Measurements from ENCODE around the gene LILRA5.
A peak's percentile ranks its signal among the peaks of the same experiment; 100 is the strongest.
"Not testable (repeated sequence)": the region's sequence is repeated elsewhere in the genome, so short reads cannot be mapped to it uniquely, and the experiment has no call there.

LILRA5 gene

DNA sequence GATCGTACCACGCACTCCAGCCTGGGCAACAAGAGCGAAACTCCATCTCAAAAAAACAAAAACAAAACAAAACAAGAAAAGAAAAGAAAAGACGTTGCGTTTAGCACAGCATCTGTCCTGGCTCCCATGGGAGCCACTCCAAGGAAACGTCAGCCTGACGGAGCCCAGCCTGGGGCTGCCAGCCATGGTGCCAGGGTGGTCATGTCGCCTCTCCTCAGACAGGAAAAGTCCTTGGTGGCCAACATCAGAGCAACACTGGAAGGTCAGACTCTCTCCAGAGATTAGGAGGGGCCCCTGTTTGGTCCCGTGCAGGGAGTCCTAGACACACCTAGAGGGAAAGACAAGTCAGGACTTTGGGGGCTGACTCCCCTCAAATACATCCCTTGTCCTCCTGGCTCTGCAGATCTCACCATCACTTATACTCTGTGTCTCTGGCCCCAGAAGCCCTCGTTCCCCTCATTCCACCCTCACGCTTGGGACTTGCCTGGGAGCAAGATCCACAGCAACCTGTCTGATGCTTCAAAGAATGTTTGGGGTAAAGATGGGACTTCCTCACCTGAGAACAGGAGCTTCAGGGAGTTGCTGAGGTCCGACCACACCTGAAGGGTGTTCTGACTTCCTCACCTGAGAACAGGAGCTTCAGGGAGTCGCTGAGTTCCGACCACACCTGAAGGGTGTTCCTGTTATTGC lies 16.7 kb upstream of the LILRA5 start:
- Histone ChIP-seq H3K27ac (ENCODE audit: low read length) (no peak overlapping the region), H3K36me3 (ENCODE audit: control insufficient read depth, low read depth, low read length) (no peaks in the 10 kb centered on the region), H3K27me3 (ENCODE audit: control insufficient read depth, insufficient read depth, low read length) (no peaks in the 10 kb centered on the region), H3K4me3 (ENCODE audit: low read length) (no peak overlapping the region), H3K9ac (ENCODE audit: low read length) (no peak overlapping the region), H3K4me1 (ENCODE audit: control insufficient read depth, low read depth, low read length) (peaks cover 12% of the 10 kb centered on the region), H3K9me3 (ENCODE audit: control insufficient read depth, low read depth, low read length) (no peaks in the 10 kb centered on the region)

GRCh38 chr19:54328781-54329180 lies 15.8 kb upstream of the LILRA5 start:
- H3K4me1 ChIP-seq (ENCODE audit: control insufficient read depth, low read depth, low read length), result peaks cover 18% of the 10 kb centered on the region
- H3K4me3 ChIP-seq (ENCODE audit: low read length); H3K9ac ChIP-seq (ENCODE audit: low read length); H3K9me3 ChIP-seq (ENCODE audit: control insufficient read depth, low read depth, low read length); H3K36me3 ChIP-seq (ENCODE audit: control insufficient read depth, low read depth, low read length); H3K27me3 ChIP-seq (ENCODE audit: control insufficient read depth, insufficient read depth, low read length); H3K27ac ChIP-seq (ENCODE audit: low read length): not testable (repeated sequence)

DNA sequence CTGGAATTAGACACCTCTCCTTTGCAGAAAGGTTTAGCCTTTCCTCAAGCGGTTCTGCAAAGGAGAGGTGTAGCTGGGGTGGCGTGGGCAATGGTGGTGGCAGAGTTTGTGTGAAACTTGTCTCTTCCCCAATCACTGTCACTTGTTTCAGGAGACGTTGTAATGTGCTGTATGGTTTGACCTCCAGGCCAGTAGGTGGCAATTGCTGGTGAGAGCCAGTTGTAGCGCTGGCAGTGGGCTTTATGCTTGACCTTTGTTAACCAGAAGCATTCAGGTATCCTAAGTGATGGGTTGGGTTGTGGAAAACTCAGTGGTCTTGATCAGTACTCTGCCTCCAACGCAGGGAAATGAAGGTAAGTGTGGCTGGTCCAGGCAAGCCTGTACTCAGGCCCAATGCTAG lies 12.7 kb upstream of the LILRA5 start:
- no peaks in the 10 kb centered on the region for H3K9me3 ChIP-seq (ENCODE audit: control insufficient read depth, low read depth, low read length)
- no peak overlapping the region for H3K9ac ChIP-seq (ENCODE audit: low read length)
- no peaks in the 10 kb centered on the region for H3K27me3 ChIP-seq (ENCODE audit: control insufficient read depth, insufficient read depth, low read length)
- no peak overlapping the region for H3K4me3 ChIP-seq (ENCODE audit: low read length)
- H3K4me1 ChIP-seq (ENCODE audit: control insufficient read depth, low read depth, low read length), result peaks cover 20% of the 10 kb centered on the region
- H3K27ac ChIP-seq (ENCODE audit: low read length), result no peak overlapping the region
- H3K36me3 ChIP-seq (ENCODE audit: control insufficient read depth, low read depth, low read length), result no peaks in the 10 kb centered on the region

GRCh38 chr19:54325194-54325621 lies 12.2 kb upstream of the LILRA5 start:
- H3K27ac ChIP-seq (ENCODE audit: low read length), result no peak overlapping the region
- peaks cover 20% of the 10 kb centered on the region for H3K4me1 ChIP-seq (ENCODE audit: control insufficient read depth, low read depth, low read length)
- H3K9ac ChIP-seq (ENCODE audit: low read length), result no peak overlapping the region
- no peak overlapping the region for H3K4me3 ChIP-seq (ENCODE audit: low read length)
- no peaks in the 10 kb centered on the region for H3K27me3 ChIP-seq (ENCODE audit: control insufficient read depth, insufficient read depth, low read length)
- H3K9me3 ChIP-seq (ENCODE audit: control insufficient read depth, low read depth, low read length), result no peaks in the 10 kb centered on the region
- H3K36me3 ChIP-seq (ENCODE audit: control insufficient read depth, low read depth, low read length), result no peaks in the 10 kb centered on the region

- Histone ChIP-seq H3K4me3 (ENCODE audit: low read length) (peak overlapping the region; percentile 5), H3K9me3 (ENCODE audit: control insufficient read depth, low read depth, low read length) (no peaks in the 10 kb centered on the region), H3K4me1 (ENCODE audit: control insufficient read depth, low read depth, low read length) (peaks cover 20% of the 10 kb centered on the region), H3K36me3 (ENCODE audit: control insufficient read depth, low read depth, low read length) (no peaks in the 10 kb centered on the region), H3K27me3 (ENCODE audit: control insufficient read depth, insufficient read depth, low read length) (no peaks in the 10 kb centered on the region), H3K27ac (ENCODE audit: low read length) (no peak overlapping the region), H3K9ac (ENCODE audit: low read length) (no peak overlapping the region)
Observed at GRCh38 chr19:54324071-54324470, 11.1 kb upstream of the LILRA5 start.

DNA sequence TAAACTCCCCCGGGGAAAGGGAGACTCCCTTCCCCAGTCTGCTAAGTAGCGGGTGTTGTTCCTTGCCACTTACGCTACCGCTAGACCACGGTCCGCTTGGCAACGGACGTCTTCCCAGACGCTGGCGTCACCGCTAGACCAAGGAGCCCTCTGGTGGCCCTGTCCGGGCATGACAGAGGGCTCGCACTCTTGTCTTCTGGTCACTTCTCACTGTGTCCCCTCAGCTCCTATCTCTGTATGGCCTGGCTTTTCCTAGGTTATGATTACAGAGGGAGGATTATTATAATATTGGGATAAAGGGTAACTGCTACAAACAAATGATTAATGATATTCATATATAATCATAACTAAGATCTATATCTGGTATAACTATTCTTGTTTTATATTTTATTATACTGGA lies 10.0 kb upstream of the LILRA5 start:
- not testable (repeated sequence) for H3K27me3 ChIP-seq (ENCODE audit: control insufficient read depth, insufficient read depth, low read length); H3K9ac ChIP-seq (ENCODE audit: low read length); H3K36me3 ChIP-seq (ENCODE audit: control insufficient read depth, low read depth, low read length); H3K9me3 ChIP-seq (ENCODE audit: control insufficient read depth, low read depth, low read length); H3K27ac ChIP-seq (ENCODE audit: low read length); H3K4me3 ChIP-seq (ENCODE audit: low read length)
- peaks cover 20% of the 10 kb centered on the region for H3K4me1 ChIP-seq (ENCODE audit: control insufficient read depth, low read depth, low read length)

- H3K9me3 ChIP-seq (ENCODE audit: control insufficient read depth, low read depth, low read length); H3K27me3 ChIP-seq (ENCODE audit: control insufficient read depth, insufficient read depth, low read length); H3K27ac ChIP-seq (ENCODE audit: low read length); H3K9ac ChIP-seq (ENCODE audit: low read length); H3K4me3 ChIP-seq (ENCODE audit: low read length); H3K36me3 ChIP-seq (ENCODE audit: control insufficient read depth, low read depth, low read length): not testable (repeated sequence)
- H3K4me1 ChIP-seq (ENCODE audit: control insufficient read depth, low read depth, low read length), result peaks cover 20% of the 10 kb centered on the region
Observed at GRCh38 chr19:54322295-54322694, 9.3 kb upstream of the LILRA5 start.

DNA sequence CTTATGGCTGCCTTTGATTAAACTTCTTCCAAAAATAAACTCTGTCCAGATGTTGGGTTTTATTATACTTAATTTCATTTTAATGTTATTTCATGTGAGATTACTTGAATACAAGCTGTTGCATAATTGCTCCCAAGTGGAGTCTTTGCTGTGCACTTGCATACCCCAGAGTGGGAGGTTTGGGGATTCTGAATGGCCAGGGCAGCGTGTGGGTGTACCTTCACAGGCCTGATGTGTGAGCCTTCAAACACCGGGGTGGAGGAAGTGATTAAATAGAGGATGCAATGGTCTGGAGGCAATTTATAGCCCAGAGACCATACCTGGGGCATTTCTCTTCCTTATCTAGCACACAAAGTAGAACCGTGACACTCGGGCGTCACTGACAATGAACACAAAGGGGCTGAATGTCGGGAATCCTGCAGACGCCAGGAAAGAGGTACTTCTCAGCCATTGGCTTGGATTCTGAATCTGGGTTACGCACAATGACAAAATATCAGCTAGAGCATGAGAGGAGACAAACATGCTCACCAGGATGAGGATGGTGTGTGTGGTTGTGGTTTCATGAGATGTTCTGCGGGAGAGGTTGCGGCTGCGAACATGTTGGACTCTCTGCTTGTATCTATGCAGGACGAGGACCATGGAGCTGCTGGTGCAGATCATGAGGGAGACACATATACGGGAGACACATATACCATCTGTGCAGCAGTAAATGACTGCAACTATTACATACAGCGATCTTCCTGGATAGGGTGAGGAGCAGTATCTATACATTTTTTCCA lies 7.1 kb upstream of the LILRA5 start:
- Histone ChIP-seq H3K4me3 (ENCODE audit: low read length) (no peak overlapping the region), H3K9me3 (ENCODE audit: control insufficient read depth, low read depth, low read length) (no peaks in the 10 kb centered on the region), H3K36me3 (ENCODE audit: control insufficient read depth, low read depth, low read length) (no peaks in the 10 kb centered on the region), H3K27me3 (ENCODE audit: control insufficient read depth, insufficient read depth, low read length) (no peaks in the 10 kb centered on the region), H3K4me1 (ENCODE audit: control insufficient read depth, low read depth, low read length) (peaks cover 13% of the 10 kb centered on the region), H3K27ac (ENCODE audit: low read length) (no peak overlapping the region), H3K9ac (ENCODE audit: low read length) (no peak overlapping the region)

DNA sequence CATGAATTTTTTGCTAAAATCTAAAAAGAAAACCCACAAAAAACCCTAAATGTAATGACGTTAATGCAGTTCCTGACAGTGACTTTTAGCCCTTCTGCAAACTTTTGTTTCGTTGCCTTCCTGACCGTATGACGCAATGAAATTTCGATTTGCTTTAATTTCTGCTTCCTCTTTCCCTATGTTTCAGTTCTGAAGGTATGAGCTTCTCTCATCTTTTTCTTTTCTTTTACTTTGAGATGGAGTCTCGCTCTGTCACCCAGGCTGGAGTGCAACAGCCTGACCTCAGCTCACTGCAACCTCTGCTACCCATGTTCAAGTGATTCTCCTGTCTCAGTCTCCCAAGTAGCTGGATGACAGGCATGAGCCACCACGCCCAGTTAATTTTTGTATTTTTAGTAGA lies 6.1 kb upstream of the LILRA5 start:
- no peaks in the 10 kb centered on the region for H3K27me3 ChIP-seq (ENCODE audit: control insufficient read depth, insufficient read depth, low read length)

DNA sequence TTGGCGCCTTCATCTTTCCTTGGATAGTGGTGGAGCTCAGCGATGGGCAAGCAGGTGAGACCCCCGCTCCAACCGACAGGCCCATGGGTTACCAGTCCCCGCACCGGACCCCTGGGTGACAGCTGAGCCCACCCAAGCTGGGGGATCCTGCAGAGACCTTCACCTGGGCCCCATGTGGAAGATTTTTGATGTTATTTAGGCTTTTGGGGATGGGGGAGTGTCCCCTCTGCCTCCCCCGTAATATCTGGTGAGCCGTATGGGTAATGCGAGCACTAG lies 4.9 kb upstream of the LILRA5 start:
- Histone ChIP-seq H3K9ac (ENCODE audit: low read length) (no peak overlapping the region), H3K4me1 (ENCODE audit: control insufficient read depth, low read depth, low read length) (no peaks in the 10 kb centered on the region), H3K9me3 (ENCODE audit: control insufficient read depth, low read depth, low read length) (no peaks in the 10 kb centered on the region), H3K4me3 (ENCODE audit: low read length) (no peak overlapping the region), H3K27me3 (ENCODE audit: control insufficient read depth, insufficient read depth, low read length) (no peaks in the 10 kb centered on the region), H3K36me3 (ENCODE audit: control insufficient read depth, low read depth, low read length) (no peaks in the 10 kb centered on the region), H3K27ac (ENCODE audit: low read length) (no peak overlapping the region)

More for the DNA sequence above, 6.1 kb upstream of the LILRA5 start:
- Histone ChIP-seq H3K4me1 (ENCODE audit: control insufficient read depth, low read depth, low read length) (peaks cover 3% of the 10 kb centered on the region), H3K36me3 (ENCODE audit: control insufficient read depth, low read depth, low read length) (no peaks in the 10 kb centered on the region), H3K4me3 (ENCODE audit: low read length) (no peak overlapping the region), H3K9me3 (ENCODE audit: control insufficient read depth, low read depth, low read length) (no peaks in the 10 kb centered on the region), H3K9ac (ENCODE audit: low read length) (no peak overlapping the region), H3K27ac (ENCODE audit: low read length) (no peak overlapping the region)

DNA sequence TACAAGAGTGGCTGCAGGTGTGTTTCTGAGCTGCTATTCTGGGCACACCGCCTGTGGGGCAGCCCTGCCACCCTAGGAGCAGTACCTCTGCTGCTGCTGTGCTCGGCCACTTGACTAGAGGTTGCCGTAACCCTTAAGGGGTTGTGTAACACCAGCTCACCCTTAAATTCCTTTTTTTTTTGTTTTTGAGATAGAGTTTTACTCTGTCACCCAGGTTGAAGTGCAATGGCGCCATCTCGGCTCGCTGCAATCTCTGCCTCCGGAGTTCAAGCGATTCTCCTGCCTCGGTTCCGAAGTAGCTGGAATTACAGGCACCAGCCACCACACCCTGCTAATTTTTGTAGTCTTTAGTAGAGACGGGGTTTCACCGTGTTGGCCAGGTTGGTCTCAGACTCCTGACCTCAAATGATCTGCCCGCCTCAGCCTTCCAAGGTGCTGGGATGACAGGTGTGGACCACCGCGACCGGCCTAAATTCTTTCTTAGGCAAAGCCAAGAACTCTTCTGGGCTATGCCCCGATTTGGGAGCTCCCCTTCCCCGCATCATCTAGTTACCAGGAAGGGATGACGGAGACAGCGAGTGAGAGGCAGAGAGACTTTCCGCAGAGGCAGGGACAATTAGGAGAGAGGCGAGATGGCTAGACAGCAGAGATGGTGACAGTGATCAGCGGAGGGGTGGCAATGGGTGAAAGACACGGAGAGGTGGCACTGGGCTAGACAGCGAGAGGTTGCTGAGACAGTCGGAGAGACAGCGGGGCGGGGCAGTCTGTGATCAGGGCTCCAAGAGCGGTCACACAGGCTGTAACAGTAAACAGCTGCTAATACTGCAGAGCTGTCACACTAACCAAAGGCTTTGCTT lies 4.4 kb upstream of the LILRA5 start:
- no peaks in the 10 kb centered on the region for H3K4me1 ChIP-seq (ENCODE audit: control insufficient read depth, low read depth, low read length)
- no peak overlapping the region for H3K4me3 ChIP-seq (ENCODE audit: low read length)
- no peaks in the 10 kb centered on the region for H3K9me3 ChIP-seq (ENCODE audit: control insufficient read depth, low read depth, low read length)
- H3K27me3 ChIP-seq (ENCODE audit: control insufficient read depth, insufficient read depth, low read length), result no peaks in the 10 kb centered on the region
- H3K27ac ChIP-seq (ENCODE audit: low read length), result no peak overlapping the region
- no peak overlapping the region for H3K9ac ChIP-seq (ENCODE audit: low read length)
- H3K36me3 ChIP-seq (ENCODE audit: control insufficient read depth, low read depth, low read length), result no peaks in the 10 kb centered on the region
